HG02938 (cell line): ENCODE measurements around the gene PRR29.

Experiments
- ATAC-seq: cut with Tn5 transposase; IDR thresholded peaks from one replicate; pipeline ENCODE4 v1.9.1; 2021; ENCODE audit warnings: mild to moderate bottlenecking, moderate library complexity; ENCODE audit not compliant: unreplicated experiment

The PRR29 gene

DNA sequence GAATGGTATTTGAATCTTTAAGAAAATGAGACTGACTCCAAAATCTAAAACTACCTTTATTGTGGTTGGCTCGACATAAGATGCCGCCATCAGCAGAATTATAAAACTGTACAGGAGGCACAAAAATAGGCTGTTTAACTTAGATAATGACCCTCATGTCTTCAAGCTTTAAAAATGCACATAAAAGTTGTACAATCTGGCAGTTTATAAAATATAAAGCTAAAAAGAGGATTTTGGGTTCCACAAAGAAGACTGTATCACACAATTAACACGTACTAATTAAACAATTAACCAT, 40.9 kb downstream of the PRR29 start:
- no peak for ATAC-seq

DNA sequence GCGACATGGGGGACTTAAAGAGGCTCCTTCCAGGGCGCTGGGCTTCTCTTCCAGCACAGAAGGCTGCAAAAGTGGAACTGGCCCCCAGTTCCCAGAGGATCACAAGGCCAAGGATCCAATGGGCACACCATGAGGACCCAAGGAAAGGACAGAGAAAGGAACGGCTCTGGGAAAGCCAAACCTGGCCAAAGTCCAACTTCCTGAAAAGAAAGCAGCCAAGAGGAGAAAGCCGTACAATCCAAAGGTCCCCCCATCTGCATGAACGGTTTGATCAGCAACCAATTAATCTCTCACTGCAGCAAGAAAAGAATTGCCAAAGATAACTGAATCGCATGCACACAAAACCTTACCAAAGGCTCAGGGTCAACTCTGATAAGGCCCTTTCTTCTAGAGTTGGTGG, 42.1 kb downstream of the PRR29 start:
- no peak for ATAC-seq

DNA sequence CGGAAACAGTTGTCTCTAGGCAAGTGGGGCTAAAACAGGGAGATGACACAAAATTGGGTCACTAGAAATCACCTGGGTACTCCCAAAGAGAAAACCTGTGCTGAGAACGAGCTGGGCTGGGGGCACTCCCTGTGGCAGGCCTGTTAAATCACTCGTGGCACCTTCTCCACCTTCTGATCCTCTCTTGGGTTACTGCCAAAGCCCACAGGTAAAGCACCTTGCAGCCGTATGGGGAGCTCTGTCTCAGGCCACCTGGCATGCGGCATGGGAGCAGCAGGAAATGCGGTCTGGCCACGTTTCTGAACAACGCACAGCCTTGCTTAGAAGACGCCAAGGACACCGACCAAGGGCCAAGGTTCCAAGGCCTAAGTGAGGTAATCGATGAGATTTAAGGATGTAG, 43.8 kb downstream of the PRR29 start:
- no peak for ATAC-seq

DNA sequence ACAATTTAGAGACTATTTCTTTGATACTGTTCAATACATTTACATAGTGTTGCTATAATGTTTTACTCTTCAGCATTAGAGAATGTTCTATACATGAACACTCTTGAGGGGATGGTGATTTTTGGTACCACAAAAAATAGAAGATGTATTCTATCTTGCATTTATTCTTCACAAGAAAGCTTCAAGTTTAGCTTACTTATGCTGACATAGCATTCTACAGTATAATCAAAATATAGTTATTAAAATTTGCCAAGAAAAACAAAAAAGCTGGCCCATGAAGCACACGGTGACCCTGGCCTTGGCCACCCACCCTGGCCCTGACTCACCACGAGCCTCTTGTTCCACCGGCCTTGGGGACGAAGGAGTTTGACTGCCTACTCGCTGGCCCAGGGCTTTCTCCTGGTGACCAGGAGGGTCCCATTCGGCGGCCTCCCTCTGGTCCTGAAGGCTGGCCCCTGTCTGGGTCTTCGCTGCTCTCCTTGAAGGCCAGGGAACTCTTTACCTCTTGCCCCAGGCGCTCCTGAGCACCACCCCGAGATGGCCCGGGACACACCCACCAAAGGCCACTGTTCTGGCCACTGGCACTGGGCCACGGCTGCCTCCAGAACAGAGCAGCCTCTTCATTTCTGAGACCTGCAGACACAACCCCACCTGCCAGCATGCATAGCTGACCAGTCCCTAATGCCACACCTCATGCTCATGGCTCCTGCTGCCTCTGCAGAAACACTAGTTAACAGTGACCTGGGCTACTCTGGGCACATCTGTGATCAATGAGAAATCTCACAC, 44.7 kb downstream of the PRR29 start:
- no peak for ATAC-seq

DNA sequence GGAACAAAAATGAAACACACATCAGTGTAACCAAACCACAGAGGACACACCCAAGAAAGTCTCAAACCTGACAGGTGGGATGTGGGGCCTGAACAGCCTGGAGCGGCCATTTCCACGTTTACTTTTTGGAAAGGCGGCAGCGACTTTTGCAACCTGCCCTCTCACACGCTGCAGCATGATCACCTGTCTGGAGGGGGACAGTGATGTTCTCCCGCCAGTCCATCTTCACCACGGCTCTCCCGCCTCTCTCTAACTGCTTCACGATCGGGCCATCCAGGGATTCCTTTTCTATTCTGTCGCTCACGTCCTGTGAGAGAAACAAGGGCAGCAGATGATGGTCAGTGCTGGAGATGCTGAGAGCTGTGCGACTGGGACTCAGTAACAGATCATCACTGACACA, 47.0 kb downstream of the PRR29 start:
- no peak for ATAC-seq

DNA sequence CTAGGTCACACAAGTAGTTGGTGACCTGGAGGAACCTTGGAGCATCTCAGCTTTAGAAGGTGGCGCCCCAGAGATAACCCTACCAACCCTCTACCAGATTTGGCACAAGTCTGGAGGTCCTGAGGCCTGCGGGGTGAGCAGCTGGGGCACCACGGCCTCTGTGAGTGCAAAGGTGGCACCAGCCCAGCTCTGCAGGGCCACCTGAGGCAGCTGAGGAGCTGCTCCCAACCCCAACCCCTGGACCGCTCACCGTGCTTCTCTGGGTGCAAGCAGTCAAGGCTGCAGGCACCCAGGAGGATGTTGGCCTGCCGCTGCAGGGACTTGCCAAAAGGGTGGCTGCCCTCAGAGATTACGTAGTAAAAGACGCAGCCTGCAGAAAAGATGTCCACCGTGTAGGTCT, 50.7 kb downstream of the PRR29 start:
- no peak for ATAC-seq

DNA sequence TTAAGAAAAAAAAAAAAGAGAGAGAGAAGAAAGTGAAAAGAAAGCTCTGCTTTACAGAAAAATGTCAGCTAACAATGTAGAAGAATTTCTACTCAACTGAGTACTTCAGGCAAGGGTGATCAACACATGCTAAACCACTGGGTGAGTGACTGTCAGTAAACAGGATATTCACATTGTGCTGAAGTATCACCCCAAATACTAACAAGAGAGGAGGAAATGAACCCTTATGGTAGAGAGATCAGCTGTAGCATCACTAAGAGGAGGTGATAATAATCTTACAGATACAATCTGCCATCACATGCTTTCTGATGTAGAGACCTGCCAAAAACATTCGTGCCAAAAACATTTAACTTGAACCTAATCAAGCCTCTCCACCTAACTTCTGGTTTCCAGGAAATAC, 53.0 kb downstream of the PRR29 start:
- no peak for ATAC-seq

DNA sequence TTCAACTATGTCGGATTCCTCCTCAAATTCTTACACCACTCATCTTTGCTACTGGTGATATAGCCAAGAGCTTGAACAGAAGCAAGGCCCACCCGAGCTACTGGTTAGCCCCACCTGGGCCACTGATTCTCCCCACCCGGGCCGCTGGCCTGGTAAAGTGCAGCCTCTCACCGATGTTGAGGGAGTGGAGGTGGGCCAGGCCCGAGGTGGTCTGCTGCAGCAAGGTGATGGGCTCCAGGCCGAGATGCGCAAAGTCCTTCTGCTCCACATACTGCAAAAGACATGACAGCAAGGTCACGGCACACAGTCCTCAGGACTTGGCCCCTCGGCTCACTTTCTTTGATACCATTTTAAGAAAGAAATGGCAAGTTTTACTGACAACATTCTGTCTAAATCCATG, 55.0 kb downstream of the PRR29 start:
- ATAC-seq: no peak
